Measurements from ENCODE around the gene COL3A1. TPM values are rescaled to one million over a fixed set of nuclear protein-coding genes. Genes with fewer than 3 reads are reported as not detected.

COL3A1 gene
- total and polyA plus RNA-seq, 2 of the 13 experiments (the other 11 are each of a cell fraction or from before 2014, with no cell fraction given), result 0.04 TPM; not detected in 1

- no peak for TF ChIP-seq TEAD2 (CRISPR knock-in tag; IDR thresholded peaks at IDR 0.05)
These were observed 38.9 kb downstream of the COL3A1 start (continued) for GRCh38 chr2:189013031-189013430.

DNA sequence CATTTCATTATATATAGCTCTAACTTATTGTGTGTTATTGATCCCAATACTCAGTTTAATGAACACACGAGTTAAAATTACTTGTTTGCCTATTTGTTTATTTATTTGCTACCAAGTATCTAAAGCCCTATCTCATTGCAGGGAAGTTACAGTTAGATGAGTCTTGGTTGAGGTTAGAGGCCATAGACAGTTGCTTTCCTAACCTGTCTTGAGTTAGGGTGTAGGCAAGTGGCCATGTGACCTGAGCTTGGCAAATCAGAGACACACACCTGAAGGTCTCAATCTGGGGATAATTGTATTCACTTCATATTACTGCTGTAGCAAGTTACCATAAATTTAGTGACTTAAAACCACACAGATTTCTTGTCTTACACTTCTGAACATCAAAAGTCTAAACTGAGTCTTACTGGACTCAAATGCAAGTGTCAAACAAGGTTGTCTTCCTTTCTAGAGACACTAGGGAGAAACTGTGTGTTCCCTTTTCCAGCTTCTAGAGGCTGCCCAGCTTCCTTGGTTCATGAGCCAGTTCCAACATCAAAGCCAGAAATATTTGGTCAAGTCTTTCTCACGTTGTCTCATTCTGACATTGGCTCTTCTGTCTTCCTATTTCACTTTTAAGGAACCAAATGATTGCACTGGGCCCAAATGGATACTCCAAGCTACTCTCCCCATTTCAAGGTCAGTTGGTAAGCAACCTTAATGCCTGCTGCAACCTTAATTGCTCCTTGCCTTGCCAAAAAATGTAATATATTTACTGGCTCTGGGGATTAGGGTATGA is 39.7 kb downstream of the COL3A1 start:
- 3% methylated on average over 2 of the region's 2 CpGs for WGBS (ENCODE audit: low lambda C conversion rate)
- Histone ChIP-seq H3K9ac (ENCODE audit: insufficient read depth, low read depth, low read length) (no peak overlapping the region), H3K4me3 (replicated peaks in 1 of 3; ENCODE audit: insufficient read depth in 1 of 3, low read depth in 2 of 3, low read length in 3 of 3) (no peak overlapping the region), H3K27ac (ENCODE audit: extremely low read length, insufficient read depth, low read length) (no peak overlapping the region), H3K4me2 (ENCODE audit: low read depth, low read length) (no peak overlapping the region), H3K79me2 (ENCODE audit: insufficient read depth, low read length) (no peaks in the 10 kb centered on the region), H3K27me3 (ENCODE audit: control insufficient read depth in 1 of 2, insufficient read depth in 2 of 2, low read length in 2 of 2) (no peaks in the 10 kb centered on the region), H2AFZ (ENCODE audit: low read length) (no peak overlapping the region), H3K36me3 (replicated peaks in 1 of 2; ENCODE audit: control insufficient read depth in 1 of 2, insufficient read depth in 2 of 2, low read length in 2 of 2) (no peaks in the 10 kb centered on the region), H3K4me1 (ENCODE audit: insufficient read depth, low read length) (no peaks in the 10 kb centered on the region), H4K20me1 (ENCODE audit: insufficient read depth, low read length) (no peaks in the 10 kb centered on the region), H3K9me3 (ENCODE audit: low read length) (no peaks in the 10 kb centered on the region)
- BruUV-seq (replicated peaks), result no TSS peak
- in situ Hi-C loops (cut with HindIII; ENCODE audit: extremely low pct_ligation_motif_present, low pct_unique_long_range_greater_than_20kb), result no loop called here
- TF ChIP-seq IKZF4 (CRISPR knock-in tag; IDR thresholded peaks at IDR 0.05; ENCODE audit: borderline replicate concordance, low read depth, not compliant biosample characterization) (no peak), TFDP1 (CRISPR knock-in tag; IDR thresholded peaks at IDR 0.05; ENCODE audit: borderline replicate concordance) (no peak), FOXC1 (CRISPR knock-in tag; IDR thresholded peaks at IDR 0.05; ENCODE audit: borderline replicate concordance) (no peak), ZNF17 (CRISPR knock-in tag; IDR thresholded peaks at IDR 0.05) (no peak), ZFP41 (CRISPR knock-in tag; IDR thresholded peaks at IDR 0.05; ENCODE audit: borderline replicate concordance) (no peak), ZNF343 (CRISPR knock-in tag; IDR thresholded peaks at IDR 0.05) (no peak), ZNF225 (CRISPR knock-in tag; IDR thresholded peaks at IDR 0.05) (no peak), SMAD1 (CRISPR knock-in tag; IDR thresholded peaks at IDR 0.05; ENCODE audit: borderline replicate concordance, low read depth) (no peak), RFX1 (IDR thresholded peaks at IDR 0.05) (no peak), HHEX (CRISPR knock-in tag; IDR thresholded peaks at IDR 0.05) (no peak), NBN (conservative IDR thresholded peaks at IDR 0.05) (no peak), ZNF253 (CRISPR knock-in tag; IDR thresholded peaks at IDR 0.05; ENCODE audit: borderline replicate concordance) (no peak), ZNF746 (CRISPR knock-in tag; IDR thresholded peaks at IDR 0.05) (no peak), TCF7 (IDR thresholded peaks at IDR 0.05; ENCODE audit: low read depth) (no peak)
- TF ChIP-seq, protein P1, sequence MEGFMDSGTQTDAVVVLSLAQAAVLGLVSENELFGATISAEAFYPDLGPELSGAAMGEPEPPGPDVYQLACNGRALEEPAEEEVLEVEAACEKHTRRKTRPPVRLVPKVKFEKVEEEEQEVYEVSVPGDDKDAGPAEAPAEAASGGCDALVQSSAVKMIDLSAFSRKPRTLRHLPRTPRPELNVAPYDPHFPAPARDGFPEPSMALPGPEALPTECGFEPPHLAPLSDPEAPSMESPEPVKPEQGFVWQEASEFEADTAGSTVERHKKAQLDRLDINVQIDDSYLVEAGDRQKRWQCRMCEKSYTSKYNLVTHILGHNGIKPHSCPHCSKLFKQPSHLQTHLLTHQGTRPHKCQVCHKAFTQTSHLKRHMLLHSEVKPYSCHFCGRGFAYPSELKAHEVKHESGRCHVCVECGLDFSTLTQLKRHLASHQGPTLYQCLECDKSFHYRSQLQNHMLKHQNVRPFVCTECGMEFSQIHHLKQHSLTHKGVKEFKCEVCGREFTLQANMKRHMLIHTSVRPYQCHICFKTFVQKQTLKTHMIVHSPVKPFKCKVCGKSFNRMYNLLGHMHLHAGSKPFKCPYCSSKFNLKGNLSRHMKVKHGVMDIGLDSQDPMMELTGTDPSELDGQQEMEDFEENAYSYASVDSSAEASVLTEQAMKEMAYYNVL (CRISPR knock-in tag; IDR thresholded peaks at IDR 0.05; ENCODE audit: borderline replicate concordance), result no peak
- TF ChIP-seq, protein P2, sequence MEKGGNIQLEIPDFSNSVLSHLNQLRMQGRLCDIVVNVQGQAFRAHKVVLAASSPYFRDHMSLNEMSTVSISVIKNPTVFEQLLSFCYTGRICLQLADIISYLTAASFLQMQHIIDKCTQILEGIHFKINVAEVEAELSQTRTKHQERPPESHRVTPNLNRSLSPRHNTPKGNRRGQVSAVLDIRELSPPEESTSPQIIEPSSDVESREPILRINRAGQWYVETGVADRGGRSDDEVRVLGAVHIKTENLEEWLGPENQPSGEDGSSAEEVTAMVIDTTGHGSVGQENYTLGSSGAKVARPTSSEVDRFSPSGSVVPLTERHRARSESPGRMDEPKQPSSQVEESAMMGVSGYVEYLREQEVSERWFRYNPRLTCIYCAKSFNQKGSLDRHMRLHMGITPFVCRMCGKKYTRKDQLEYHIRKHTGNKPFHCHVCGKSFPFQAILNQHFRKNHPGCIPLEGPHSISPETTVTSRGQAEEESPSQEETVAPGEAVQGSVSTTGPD (CRISPR knock-in tag; IDR thresholded peaks at IDR 0.05), result no peak
- ATAC-seq (no peak), FAIRE-seq (no peak), DNase-seq (ENCODE audit: low spot score) (no peak)
- CTCF ChIA-PET (ENCODE audit: low intra/inter-chr PET ratio, low total read pairs), result no interaction called here
- intact Hi-C loops (cut with micrococcal nuclease; ENCODE audit: unreplicated experiment), result no loop called here
- POLR2A ChIA-PET, result no interaction called here
